Parathyroid adenoma (tissue), 2 donors: ENCODE data around the gene RERE.
A peak's percentile ranks its signal among the peaks of the same experiment; 100 is the strongest.

Experiments used
- H2AFZ ChIP-seq: fragments of 300-600 bp; sonication (generic); one replicate; pipeline ENCODE4 v1.7.0; 2017; ENCODE audit warnings: antibody characterized with exemption, mild to moderate bottlenecking
- H3K27ac ChIP-seq: fragments of 300-600 bp; sonication (generic); one replicate; pipeline ENCODE4 v1.7.0; 2017
- H3K27me3 ChIP-seq: fragments of 300-600 bp; sonication (generic); one replicate; pipeline ENCODE4 v1.7.0; 2017; ENCODE audit warnings: low read length; ENCODE audit not compliant: control insufficient read depth, insufficient read depth
- H3K36me3 ChIP-seq: fragments of 300-600 bp; sonication (generic); one replicate; pipeline ENCODE4 v1.7.0; 2017; ENCODE audit warnings: low read length; ENCODE audit not compliant: control insufficient read depth, insufficient read depth
- H3K4me1 ChIP-seq: fragments of 300-600 bp; sonication (generic); one replicate; pipeline ENCODE4 v1.7.0; 2017; ENCODE audit warnings: control low read depth
- H3K4me2 ChIP-seq: fragments of 300-600 bp; sonication (generic); one replicate; pipeline ENCODE4 v1.7.0; 2017; ENCODE audit warnings: low read length
- H3K4me3 ChIP-seq: fragments of 300-600 bp; sonication (generic); one replicate; pipeline ENCODE4 v1.7.0; 2017; ENCODE audit warnings: low read depth, low read length
- H3K79me2 ChIP-seq: fragments of 300-600 bp; sonication (generic); one replicate; pipeline ENCODE4 v1.7.0; 2017; ENCODE audit warnings: control low read depth
- H3K9ac ChIP-seq: fragments of 300-600 bp; sonication (generic); one replicate; pipeline ENCODE4 v1.7.0; 2017; ENCODE audit warnings: mild to moderate bottlenecking
- H3K9me3 ChIP-seq: fragments of 300-600 bp; sonication (generic); one replicate; pipeline ENCODE4 v1.7.0; 2017; ENCODE audit warnings: low read length; ENCODE audit not compliant: control insufficient read depth
- TF ChIP-seq, protein P1 (sequence below): fragments of 300-600 bp; sonication (generic); IDR thresholded peaks from one replicate; pipeline ENCODE4 v1.7.0; 2017; ENCODE audit warnings: antibody characterized with exemption, mild to moderate bottlenecking
- donor health status: primary hyperparathyroidism.

Gene RERE

DNA sequence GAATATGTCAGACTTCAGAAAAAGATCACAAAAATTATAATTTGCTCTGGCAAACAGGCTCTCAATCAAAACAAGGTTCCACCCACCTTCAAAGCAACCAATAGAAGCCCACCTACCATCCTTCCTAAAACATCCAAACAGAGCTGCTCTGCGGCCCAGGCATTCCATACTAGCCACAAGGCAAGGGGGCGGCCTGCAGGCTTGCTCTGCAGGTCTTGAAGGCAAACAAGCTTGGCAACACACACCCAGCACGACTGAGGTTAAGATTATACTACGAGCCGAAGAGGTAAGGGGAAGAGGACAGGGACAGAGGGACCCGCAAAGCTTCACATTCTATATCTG lies 292.3 kb downstream of the RERE start:
- no peaks in the 10 kb centered on the region for H3K36me3 ChIP-seq
- peaks cover 8% of the 10 kb centered on the region for H3K79me2 ChIP-seq
- H3K4me3 ChIP-seq: peak overlapping the region; percentile 47
- no peak overlapping the region for H3K9ac ChIP-seq
- H2AFZ ChIP-seq: peak overlapping the region; percentile 51
- H3K4me2 ChIP-seq: peak overlapping the region; percentile 61
- H3K9me3 ChIP-seq: no peaks in the 10 kb centered on the region
- H3K27ac ChIP-seq: peak overlapping the region; percentile 86
- TF ChIP-seq, protein P1, sequence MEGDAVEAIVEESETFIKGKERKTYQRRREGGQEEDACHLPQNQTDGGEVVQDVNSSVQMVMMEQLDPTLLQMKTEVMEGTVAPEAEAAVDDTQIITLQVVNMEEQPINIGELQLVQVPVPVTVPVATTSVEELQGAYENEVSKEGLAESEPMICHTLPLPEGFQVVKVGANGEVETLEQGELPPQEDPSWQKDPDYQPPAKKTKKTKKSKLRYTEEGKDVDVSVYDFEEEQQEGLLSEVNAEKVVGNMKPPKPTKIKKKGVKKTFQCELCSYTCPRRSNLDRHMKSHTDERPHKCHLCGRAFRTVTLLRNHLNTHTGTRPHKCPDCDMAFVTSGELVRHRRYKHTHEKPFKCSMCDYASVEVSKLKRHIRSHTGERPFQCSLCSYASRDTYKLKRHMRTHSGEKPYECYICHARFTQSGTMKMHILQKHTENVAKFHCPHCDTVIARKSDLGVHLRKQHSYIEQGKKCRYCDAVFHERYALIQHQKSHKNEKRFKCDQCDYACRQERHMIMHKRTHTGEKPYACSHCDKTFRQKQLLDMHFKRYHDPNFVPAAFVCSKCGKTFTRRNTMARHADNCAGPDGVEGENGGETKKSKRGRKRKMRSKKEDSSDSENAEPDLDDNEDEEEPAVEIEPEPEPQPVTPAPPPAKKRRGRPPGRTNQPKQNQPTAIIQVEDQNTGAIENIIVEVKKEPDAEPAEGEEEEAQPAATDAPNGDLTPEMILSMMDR: no peak
- H3K27me3 ChIP-seq: no peaks in the 10 kb centered on the region
- H3K4me1 ChIP-seq: no peaks in the 10 kb centered on the region

DNA sequence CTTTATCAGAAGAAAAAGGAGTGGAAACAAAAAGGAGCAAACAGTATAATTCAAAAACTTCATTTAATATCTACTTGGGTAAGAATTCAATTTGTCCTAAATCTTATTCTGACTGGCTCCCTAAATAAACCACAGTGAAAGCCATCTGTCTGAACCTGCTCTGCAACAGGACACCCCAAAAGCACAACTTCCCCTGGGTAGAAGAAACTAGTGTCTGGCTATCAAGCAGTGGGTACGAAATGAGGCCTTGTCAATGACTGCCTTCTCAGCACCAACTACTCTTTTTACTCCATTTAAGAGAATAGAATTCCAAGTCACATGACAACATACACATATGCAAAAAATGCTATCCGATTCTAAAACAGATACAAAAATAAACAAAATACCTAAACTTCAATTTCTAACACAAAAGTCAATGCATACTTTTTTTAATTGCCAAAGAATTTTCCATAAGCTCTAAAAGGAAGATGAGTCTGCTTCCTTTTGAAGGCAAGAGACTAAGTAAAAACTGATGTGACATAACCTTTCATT lies 292.7 kb downstream of the RERE start:
- Histone ChIP-seq H3K4me1 (no peaks in the 10 kb centered on the region), H3K79me2 (peaks cover 8% of the 10 kb centered on the region), H2AFZ (no peak overlapping the region), H3K36me3 (no peaks in the 10 kb centered on the region), H3K27ac (no peak overlapping the region), H3K9me3 (no peaks in the 10 kb centered on the region), H3K4me2 (peak overlapping the region; percentile 61), H3K4me3 (no peak overlapping the region), H3K9ac (no peak overlapping the region), H3K27me3 (no peaks in the 10 kb centered on the region)
- TF ChIP-seq, protein P1: no peak

DNA sequence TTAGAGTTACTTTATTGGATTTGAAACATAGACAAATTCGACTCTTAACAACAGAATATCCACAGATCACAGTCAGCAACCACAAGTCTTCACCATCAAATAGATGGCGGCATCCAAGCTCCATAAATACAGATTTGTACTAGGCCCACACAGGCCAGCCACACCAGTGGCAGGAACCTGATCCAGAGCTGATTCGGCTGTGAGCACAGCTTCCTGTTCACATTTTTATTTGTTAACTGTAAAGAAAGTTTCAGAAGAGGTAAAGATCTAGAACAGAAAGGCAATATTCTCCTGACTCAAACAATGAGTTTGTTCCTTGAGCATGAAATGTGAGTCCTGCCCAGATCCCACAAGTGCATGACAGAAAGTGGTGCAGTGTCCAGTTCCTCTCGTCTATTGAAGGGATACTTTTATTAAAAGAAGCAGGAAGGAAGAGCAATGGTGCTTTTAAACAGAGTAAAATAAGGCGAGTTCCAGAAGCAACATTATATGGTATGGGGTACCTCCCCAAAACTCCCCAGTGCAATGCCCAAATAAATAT lies 293.7 kb downstream of the RERE start:
- no peak overlapping the region for H3K4me3 ChIP-seq
- no peaks in the 10 kb centered on the region for H3K4me1 ChIP-seq

DNA sequence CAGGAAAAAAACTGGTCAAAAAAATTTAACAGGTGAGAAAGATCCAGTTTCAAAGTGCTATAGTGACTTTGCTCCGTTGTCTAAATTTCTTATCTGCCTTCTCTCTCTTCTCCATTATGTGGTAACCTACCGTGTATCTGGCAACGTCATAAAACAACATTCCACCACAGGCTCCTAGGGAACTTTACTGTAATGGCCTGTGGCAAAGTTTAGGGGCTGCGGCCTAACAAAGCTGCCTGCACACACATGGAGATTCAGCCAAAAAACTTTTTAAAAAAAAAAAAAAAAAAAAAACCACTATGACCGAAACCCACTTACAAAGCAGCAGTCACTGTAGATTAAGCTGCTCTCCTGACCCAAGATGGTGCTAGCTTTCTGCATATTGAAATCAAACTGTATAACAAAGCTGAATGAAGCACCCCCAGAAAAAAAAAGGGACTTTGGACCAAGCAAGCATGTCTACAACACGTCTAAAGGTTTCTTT lies 296.9 kb downstream of the RERE start:
- peaks cover 18% of the 10 kb centered on the region for H3K79me2 ChIP-seq
- no peaks in the 10 kb centered on the region for H3K9me3 ChIP-seq
- TF ChIP-seq, protein P1: no peak
- H3K9ac ChIP-seq: no peak overlapping the region
- no peaks in the 10 kb centered on the region for H3K36me3 ChIP-seq
- H3K4me3 ChIP-seq: no peak overlapping the region
- H3K27me3 ChIP-seq: no peaks in the 10 kb centered on the region
- H2AFZ ChIP-seq: no peak overlapping the region
- H3K27ac ChIP-seq: no peak overlapping the region
- peaks cover 7% of the 10 kb centered on the region for H3K4me1 ChIP-seq
- H3K4me2 ChIP-seq: no peak overlapping the region

More for the DNA sequence above, 293.7 kb downstream of the RERE start:
- Histone ChIP-seq H3K9me3 (no peaks in the 10 kb centered on the region), H3K4me2 (peak overlapping the region; percentile 14), H3K9ac (no peak overlapping the region), H3K27me3 (no peaks in the 10 kb centered on the region), H3K36me3 (no peaks in the 10 kb centered on the region), H3K27ac (no peak overlapping the region), H2AFZ (no peak overlapping the region), H3K79me2 (peaks cover 8% of the 10 kb centered on the region)
- TF ChIP-seq, protein P1: no peak

DNA sequence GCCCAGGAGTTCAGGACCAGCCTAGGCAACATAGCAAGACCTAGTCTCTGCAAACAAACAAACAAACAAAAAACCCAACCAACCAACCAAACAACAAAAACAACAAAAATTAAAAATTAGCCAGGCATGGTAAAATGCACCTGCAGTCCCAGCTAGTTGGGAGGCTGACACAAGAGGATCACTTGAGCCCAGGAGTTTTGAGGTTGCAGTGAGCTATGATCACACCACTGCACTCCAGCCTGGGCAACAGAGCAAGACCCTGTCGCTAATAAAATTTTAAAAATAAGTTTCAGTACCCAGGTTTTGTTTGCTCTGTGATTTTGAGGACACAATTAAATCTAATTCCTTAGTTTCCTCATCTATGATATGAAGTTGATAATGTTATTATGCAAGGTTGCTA lies 298.3 kb downstream of the RERE start:
- no peaks in the 10 kb centered on the region for H3K36me3 ChIP-seq
- no peaks in the 10 kb centered on the region for H3K9me3 ChIP-seq
- peaks cover 29% of the 10 kb centered on the region for H3K79me2 ChIP-seq
- H3K4me1 ChIP-seq: peaks cover 7% of the 10 kb centered on the region
- H2AFZ ChIP-seq: no peak overlapping the region
- no peak overlapping the region for H3K27ac ChIP-seq
- H3K27me3 ChIP-seq: no peaks in the 10 kb centered on the region
- no peak overlapping the region for H3K9ac ChIP-seq
- no peak overlapping the region for H3K4me2 ChIP-seq
- TF ChIP-seq, protein P1: no peak
- H3K4me3 ChIP-seq: no peak overlapping the region
